Stimulated activated CD4-positive, alpha-beta T cell treated with anti-CD3 and anti-CD28 coated beads, Interleukin-12 subunit alpha, Interleukin-12 subunit beta, amount 100 ng/mL, for 24 hours (primary cell): ENCODE measurements around the gene HECTD4.

ENCODE experiments used
- DNase-seq, 2 experiments: peaks; one replicate each; pipeline ENCODE4 v3.0.0-alpha.2; 2020; ENCODE audit warnings: low read depth in 2 of 2

HECTD4 gene

DNA sequence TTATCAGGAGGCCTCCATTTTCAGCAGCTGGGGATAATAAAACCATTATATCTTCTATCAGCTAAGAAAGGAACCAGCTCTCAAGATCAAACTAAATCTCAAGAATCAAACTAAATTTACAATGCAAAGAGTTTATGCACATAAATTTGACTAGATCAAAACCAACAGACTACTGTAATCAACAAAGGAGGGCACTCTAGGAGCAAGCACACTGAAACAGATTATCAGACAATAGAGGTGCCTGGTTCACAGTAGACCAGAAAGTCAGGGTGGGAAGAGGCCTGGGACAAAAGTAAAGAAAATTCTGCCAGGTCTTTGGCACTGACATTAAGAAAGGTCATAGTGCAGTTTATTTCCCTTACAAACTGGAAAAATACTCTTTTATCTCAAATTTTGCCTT is 61.0 kb downstream of the HECTD4 start:
- DNase-seq = no peak

GRCh38 chr12:112319395-112319794 is 62.8 kb downstream of the HECTD4 start:
- DNase-seq = no peak

DNA sequence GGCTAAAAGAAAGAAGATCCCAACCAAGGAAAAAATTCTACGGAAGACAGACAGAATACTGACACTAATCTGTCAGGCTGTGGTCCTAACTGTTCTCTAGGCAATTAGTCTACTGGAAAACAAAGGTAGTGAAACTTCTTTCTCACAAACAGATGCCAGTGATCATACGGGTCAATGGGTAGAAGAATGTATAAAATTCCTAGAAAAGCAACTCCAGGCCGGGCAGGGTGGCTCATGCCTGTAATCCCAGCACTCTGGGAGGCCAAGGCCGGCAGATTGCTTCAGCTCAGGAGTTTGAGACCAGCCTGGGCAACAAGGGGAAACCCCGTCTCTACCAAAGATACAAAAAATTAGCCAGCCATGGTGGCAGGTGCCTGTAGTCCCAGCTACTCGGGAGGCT is 64.8 kb downstream of the HECTD4 start:
- no peak for DNase-seq

- no peak for DNase-seq
Observed at GRCh38 chr12:112314981-112315380, 67.2 kb downstream of the HECTD4 start.

GRCh38 chr12:112309797-112310196 is 72.4 kb downstream of the HECTD4 start:
- no peak for DNase-seq

DNA sequence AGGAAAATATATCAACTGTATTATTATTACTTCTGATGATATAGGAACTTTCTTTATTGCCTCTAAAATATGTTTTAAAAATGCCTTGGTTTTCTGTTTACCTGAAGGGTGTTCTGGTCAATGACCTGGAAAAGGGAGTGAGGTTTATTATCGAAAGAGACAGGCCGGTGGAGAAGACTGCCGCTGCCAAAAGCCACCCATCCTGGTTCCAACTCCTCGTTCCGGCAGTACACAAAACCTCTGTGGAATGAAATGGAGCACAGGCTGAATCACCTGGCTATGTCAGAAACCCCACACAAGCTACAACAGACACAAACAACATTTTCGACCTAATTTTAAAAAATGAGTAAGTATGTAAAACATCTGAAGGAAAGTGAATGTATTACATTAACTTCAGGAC is 73.6 kb downstream of the HECTD4 start:
- no peak for DNase-seq

GRCh38 chr12:112308161-112308560 is 74.1 kb downstream of the HECTD4 start:
- DNase-seq = no peak

DNA sequence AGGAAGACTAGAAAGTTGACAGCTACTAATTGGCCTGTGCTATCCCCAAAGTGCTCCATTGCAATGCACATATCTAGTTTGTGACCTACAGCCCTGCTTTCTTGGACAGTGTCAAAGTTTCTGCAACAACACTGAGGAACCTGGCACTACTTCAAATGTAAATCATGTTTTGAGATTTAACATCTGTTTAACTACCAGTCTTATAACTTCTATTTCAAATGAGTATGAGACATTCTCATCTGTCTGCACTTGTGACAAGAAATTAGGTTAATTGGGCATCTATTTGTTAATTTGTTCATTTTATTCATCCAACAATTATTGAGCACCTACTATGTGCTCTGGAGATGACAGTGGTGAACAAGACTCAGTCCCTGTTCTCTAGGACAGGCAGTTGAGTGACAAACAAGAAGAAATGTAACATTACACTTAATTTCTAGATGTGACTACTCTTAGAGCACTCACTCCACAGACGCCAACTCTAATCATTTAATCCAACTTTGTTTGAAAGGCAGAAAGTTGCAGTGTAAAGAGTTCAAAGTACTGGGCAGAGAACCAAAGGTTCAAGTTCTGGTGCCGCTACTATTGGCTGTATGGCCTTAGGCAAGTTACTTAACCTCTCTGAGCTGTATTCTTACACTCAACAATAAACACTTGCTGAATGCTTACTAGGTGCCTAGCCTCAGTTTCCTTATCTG is 74.8 kb downstream of the HECTD4 start:
- no peak for DNase-seq

GRCh38 chr12:112305951-112306350 is 76.3 kb downstream of the HECTD4 start:
- DNase-seq = no peak

GRCh38 chr12:112304436-112304835 is 77.8 kb downstream of the HECTD4 start:
- DNase-seq = no peak

DNA sequence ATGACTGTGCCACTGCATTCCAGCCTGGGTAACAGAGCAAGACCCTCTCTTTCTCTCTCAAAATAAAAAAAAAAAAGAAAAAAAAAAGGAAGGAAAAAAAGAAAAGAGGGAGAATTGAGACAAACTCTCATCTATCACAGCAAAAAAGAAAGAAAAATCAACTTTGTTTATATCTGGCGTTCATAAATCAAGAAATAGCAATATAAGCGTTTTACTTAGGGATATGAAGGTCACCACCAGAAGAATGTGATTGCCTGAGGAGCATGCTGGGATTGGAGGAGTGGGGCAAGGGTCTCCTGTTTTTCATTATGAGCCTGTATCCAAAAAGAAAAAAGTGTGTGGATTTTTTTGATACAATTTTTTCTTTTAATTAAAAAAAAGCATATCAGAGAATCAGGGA is 78.4 kb downstream of the HECTD4 start:
- DNase-seq = no peak

DNA sequence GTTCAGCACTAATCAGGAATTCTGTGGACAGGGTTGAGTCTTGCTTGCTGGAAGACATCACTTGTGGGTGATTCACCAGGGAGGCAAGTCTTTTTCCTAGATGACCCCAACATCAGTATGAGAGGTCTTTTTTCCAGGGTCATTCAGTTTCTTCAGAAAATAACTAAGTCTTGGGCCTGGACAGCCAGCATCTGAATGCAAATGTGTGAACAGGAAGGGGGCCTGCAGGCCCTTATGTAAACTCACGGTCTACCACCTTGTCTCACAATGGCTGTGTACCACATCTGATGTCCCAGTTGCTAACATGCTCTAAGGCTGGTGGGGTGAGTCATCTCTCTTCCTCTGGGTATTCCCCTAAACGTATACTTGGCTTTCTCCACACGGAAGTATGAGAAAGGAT is 79.2 kb downstream of the HECTD4 start:
- DNase-seq = peak; percentile 4 to 24

DNA sequence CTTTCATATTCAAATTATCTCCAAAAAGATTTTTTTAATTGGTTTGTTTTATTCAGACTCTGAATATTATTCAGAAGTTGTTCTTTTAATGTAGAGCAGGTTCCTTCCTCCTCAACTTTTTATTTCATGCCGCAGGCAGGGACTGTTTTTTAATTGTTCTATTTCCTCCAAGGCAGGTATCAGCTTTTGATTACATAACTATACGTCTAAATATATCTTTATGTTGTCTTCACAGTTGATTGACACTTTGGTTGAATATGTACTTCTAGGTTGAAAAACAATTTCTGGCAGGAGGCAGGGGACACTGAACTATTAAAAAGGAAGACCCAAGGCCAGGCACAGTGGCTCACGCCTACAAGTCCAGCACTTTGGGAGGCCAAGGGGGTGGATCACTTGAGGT is 82.5 kb downstream of the HECTD4 start:
- DNase-seq = no peak

DNA sequence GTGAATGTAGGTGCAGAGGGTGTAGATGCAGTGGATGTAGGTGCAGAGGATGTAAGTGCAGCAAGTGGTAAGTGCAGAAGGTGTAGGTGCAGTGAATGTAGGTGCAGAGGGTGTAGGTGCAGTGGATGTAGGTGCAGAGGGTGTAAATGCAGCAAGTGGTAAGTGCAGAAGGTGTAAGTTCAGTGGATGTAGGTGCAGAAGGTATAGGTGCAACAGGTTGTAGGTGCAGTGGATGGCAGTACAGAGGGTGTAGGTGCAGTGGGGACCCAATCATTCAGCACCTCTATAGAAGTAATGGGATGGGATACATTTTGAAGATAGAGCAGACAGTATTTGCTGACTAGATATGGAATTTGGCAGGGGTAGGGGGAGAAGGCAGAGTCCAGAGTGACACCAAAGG is 85.0 kb downstream of the HECTD4 start:
- DNase-seq = no peak

- no peak for DNase-seq
Observed at GRCh38 chr12:112296183-112296582, 86.0 kb downstream of the HECTD4 start.

GRCh38 chr12:112294793-112295192 is 87.4 kb downstream of the HECTD4 start:
- no peak for DNase-seq

- no peak for DNase-seq
Observed at GRCh38 chr12:112288638-112289037, 93.6 kb downstream of the HECTD4 start.

- DNase-seq = no peak
Observed at GRCh38 chr12:112285600-112286401, 96.4 kb downstream of the HECTD4 start.

DNA sequence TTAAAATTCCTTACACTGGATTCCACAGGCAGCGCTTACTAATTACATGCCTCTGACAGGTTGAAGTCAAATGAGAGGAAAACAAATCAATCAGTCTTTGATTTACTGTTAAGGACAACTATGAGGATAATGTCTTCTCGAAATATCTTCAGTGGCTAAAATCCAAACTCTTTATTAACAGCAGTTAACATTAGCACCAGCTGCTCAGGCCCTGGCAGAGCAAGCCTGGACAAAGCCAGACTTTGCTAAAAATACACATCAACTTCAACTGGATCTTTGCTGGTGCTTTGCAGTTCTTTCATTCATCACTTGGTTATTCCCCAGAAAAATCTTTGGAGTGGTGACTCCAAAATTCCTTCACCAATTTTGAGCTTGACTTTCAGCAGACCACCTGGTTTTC is 98.7 kb downstream of the HECTD4 start:
- no peak for DNase-seq

- DNase-seq = no peak
Observed at GRCh38 chr12:112282920-112283319, 99.3 kb downstream of the HECTD4 start.

GRCh38 chr12:112275836-112276235 is 106.4 kb downstream of the HECTD4 start:
- no peak for DNase-seq

- DNase-seq = no peak
Observed at GRCh38 chr12:112275207-112275606, 107.0 kb downstream of the HECTD4 start.

DNA sequence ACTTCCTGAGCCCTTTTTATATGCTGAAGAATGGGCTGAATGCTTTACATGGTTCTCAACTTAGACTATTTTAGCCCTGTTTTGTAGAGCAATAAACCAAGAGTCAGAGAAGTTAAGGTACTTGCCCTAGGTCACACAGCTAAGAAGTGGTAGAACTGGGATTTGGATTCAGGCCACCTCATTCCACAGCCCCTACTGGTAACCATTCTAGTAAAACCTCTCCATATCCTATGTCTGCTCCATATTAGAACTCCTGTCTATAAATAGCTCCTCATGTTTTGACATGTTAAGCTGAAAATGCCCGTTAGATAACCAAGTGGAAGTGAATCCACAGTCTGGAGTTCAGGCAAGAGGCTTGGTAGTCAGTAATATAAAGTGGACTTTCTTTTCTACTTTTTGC is 111.6 kb downstream of the HECTD4 start:
- no peak for DNase-seq
